HepG2 (cell line): Measurements from ENCODE around the gene PSMC3IP. TPM values are rescaled to one million over a fixed set of nuclear protein-coding genes. Genes with fewer than 3 reads are reported as not detected.

Experiments used
- ATAD3A ChIP-seq: sonication (generic); formaldehyde crosslinking; IDR thresholded peaks from 2 replicates; pipeline ENCODE4 v1.4.0; 2020; ENCODE audit warnings: missing genetic modification reagents
- BHLHE40 ChIP-seq: IDR thresholded peaks from 2 replicates; pipeline ENCODE4 v1.6.1; 2011; ENCODE audit warnings: low read length, improper control_type of control experiment
- ERF ChIP-seq: IDR thresholded peaks from 2 replicates; pipeline ENCODE4 v1.6.1; 2018; ENCODE audit warnings: missing biosample characterization, missing genetic modification reagents
- KDM3A ChIP-seq: IDR thresholded peaks from 2 replicates; pipeline ENCODE4 v1.6.1; 2018; ENCODE audit warnings: low read depth, missing compliant biosample characterization
- MYPOP ChIP-seq: sonication (generic); formaldehyde crosslinking; IDR thresholded peaks from 2 replicates; pipeline ENCODE4 v1.8.1; 2023; ENCODE audit warnings: mild to moderate bottlenecking, moderate library complexity, missing genetic modification reagents
- PHB2 ChIP-seq: fragments of 450-650 bp; IDR thresholded peaks from 2 replicates; pipeline ENCODE4 v1.6.1; 2018; ENCODE audit not compliant: partially characterized antibody
- TCF7 ChIP-seq: sonication (generic); IDR thresholded peaks from 2 replicates; pipeline ENCODE4 v1.6.1; 2016; ENCODE audit warnings: antibody characterized with exemption, low read depth
- YEATS2 ChIP-seq: sonication (generic); formaldehyde crosslinking; IDR thresholded peaks from 2 replicates; pipeline ENCODE4 v1.4.0; 2020; ENCODE audit warnings: missing genetic modification reagents, borderline replicate concordance
- ZBTB7A ChIP-seq: sonication (generic); formaldehyde crosslinking; IDR thresholded peaks from 2 replicates; pipeline ENCODE4 v1.8.0; 2022; ENCODE audit warnings: mild to moderate bottlenecking, missing genetic modification reagents
- ZBTB7B ChIP-seq: sonication (generic); formaldehyde crosslinking; IDR thresholded peaks from 2 replicates; pipeline ENCODE4 v1.4.0; 2020; ENCODE audit warnings: missing genetic modification reagents
- ZGPAT ChIP-seq: IDR thresholded peaks from 2 replicates; pipeline ENCODE4 v1.6.1; 2016; ENCODE audit warnings: mild to moderate bottlenecking
- ZNF3 ChIP-seq: IDR thresholded peaks from 2 replicates; pipeline ENCODE4 v1.7.0; 2017; ENCODE audit warnings: inconsistent platforms
- ZSCAN25 ChIP-seq: sonication (generic); formaldehyde crosslinking; IDR thresholded peaks from 2 replicates; pipeline ENCODE4 v1.8.0; 2022; ENCODE audit warnings: mild to moderate bottlenecking, missing genetic modification reagents
- polyA plus RNA-seq, 8 experiments: library from polyadenylated mRNA; depleted of rRNA in 3 of 8; stranded (reverse) in 7 of 8; unstranded in 1 of 8; fragments of >200 nt; fragmentation: Illumina TruSeq in 4 of 8; extraction: Trizol in 4 of 8; gene quantifications; 2 replicates each; pipeline versions ENCODE4 v1.2.1 to v1.2.3, GENCODE V29; 2011 to 2016; ENCODE audit warnings: low read depth in 4 of 8, missing spikeins in 1 of 8, mixed read lengths in 1 of 8; ENCODE audit not compliant: insufficient read depth in 1 of 8
- total RNA-seq, 5 experiments: library from RNA; depleted of rRNA; stranded (reverse); fragments of >200 nt; fragmentation: Illumina TruSeq; extraction: Trizol; gene quantifications; 2 replicates each; pipeline ENCODE4 v1.2.3, GENCODE V29; 2016; ENCODE audit warnings: low read depth in 1 of 5
- TF ChIP-seq, protein P1 (sequence below): sonication (generic); formaldehyde crosslinking; IDR thresholded peaks from 2 replicates; pipeline ENCODE4 v1.5.1; 2020; ENCODE audit warnings: mild to moderate bottlenecking, missing genetic modification reagents, moderate library complexity
- TF ChIP-seq, protein P2 (sequence below): sonication (generic); formaldehyde crosslinking; IDR thresholded peaks from 2 replicates; pipeline ENCODE4 v1.8.0; 2022; ENCODE audit warnings: mild to moderate bottlenecking, missing genetic modification reagents, moderate library complexity
- TF ChIP-seq, protein P3 (sequence below): sonication (generic); formaldehyde crosslinking; IDR thresholded peaks from 2 replicates; pipeline ENCODE4 v1.4.0; 2020; ENCODE audit warnings: missing genetic modification reagents
- TF ChIP-seq, protein P4 (sequence below): sonication (generic); formaldehyde crosslinking; IDR thresholded peaks from 2 replicates; pipeline ENCODE4 v1.4.0; 2020; ENCODE audit warnings: mild to moderate bottlenecking, missing genetic modification reagents, borderline replicate concordance

The PSMC3IP gene
- total and polyA plus RNA-seq, 2 of the 13 experiments (the other 11 are each of a cell fraction or from before 2014, with no cell fraction given) = 6.5 to 22.4 TPM

DNA sequence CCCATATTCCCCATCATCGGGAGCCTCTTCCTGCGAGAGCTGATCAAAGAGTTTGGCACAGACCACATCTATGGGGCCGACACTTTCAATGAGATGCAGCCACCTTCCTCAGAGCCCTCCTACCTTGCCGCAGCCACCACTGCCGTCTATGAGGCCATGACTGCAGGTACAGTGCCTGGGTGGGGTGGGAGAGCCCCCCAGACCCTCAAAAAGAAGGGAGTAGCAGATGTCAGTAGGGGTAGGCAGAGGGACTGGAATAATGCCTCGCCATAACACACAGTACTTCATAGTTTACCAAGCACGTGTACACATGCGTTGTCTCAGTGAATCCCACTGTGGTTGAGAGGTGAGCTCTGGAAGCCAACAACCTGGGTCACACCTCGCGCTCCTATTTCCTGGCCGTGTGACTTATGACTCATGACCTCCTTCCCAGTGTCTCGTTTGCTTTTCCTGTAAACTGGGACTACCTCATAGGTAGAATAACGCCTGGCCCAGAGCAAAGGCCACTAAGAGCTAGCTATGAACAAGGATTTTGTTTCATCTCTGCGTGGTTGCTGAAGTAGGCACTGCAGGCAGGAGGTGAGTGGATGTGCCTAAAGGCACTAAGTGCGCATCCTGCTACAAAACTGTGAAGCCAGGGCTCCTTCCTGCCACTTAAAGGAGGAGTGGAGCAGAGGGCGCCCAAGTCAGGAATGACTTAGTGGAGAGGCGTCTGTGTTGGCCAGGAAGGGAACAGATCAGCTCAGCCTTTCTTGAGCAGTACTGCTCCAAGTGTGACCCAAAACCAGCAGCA is 36.3 kb downstream of the PSMC3IP start (continued):
- no peak; the same call in 1 of the 2 replicates for TF ChIP-seq ATAD3A
- TF ChIP-seq YEATS2 = peak; percentile 77; the same call in 1 of the 2 replicates
- peak; percentile 81; the same call in 1 of the 2 replicates for TF ChIP-seq MYPOP (CRISPR knock-in tag)
- peak; percentile 96 for TF ChIP-seq ZGPAT (CRISPR knock-in tag)
- TF ChIP-seq TCF7 = 0 out of 2 replicates have a peak, but pooled peaks have one; percentile 15
- no peak for TF ChIP-seq PHB2
- no peak for TF ChIP-seq ZNF3 (CRISPR knock-in tag)
- TF ChIP-seq, protein P1, sequence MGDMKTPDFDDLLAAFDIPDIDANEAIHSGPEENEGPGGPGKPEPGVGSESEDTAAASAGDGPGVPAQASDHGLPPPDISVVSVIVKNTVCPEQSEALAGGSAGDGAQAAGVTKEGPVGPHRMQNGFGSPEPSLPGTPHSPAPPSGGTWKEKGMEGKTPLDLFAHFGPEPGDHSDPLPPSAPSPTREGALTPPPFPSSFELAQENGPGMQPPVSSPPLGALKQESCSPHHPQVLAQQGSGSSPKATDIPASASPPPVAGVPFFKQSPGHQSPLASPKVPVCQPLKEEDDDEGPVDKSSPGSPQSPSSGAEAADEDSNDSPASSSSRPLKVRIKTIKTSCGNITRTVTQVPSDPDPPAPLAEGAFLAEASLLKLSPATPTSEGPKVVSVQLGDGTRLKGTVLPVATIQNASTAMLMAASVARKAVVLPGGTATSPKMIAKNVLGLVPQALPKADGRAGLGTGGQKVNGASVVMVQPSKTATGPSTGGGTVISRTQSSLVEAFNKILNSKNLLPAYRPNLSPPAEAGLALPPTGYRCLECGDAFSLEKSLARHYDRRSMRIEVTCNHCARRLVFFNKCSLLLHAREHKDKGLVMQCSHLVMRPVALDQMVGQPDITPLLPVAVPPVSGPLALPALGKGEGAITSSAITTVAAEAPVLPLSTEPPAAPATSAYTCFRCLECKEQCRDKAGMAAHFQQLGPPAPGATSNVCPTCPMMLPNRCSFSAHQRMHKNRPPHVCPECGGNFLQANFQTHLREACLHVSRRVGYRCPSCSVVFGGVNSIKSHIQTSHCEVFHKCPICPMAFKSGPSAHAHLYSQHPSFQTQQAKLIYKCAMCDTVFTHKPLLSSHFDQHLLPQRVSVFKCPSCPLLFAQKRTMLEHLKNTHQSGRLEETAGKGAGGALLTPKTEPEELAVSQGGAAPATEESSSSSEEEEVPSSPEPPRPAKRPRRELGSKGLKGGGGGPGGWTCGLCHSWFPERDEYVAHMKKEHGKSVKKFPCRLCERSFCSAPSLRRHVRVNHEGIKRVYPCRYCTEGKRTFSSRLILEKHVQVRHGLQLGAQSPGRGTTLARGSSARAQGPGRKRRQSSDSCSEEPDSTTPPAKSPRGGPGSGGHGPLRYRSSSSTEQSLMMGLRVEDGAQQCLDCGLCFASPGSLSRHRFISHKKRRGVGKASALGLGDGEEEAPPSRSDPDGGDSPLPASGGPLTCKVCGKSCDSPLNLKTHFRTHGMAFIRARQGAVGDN = peak; percentile 97
- TF ChIP-seq ERF (CRISPR knock-in tag) = peak; percentile 97
- no peak; the same call in 1 of the 2 replicates for TF ChIP-seq KDM3A (CRISPR knock-in tag)
- TF ChIP-seq ZBTB7A = no peak
- peak; percentile 72; the same call in 1 of the 2 replicates for TF ChIP-seq ZSCAN25
- TF ChIP-seq, protein P2, sequence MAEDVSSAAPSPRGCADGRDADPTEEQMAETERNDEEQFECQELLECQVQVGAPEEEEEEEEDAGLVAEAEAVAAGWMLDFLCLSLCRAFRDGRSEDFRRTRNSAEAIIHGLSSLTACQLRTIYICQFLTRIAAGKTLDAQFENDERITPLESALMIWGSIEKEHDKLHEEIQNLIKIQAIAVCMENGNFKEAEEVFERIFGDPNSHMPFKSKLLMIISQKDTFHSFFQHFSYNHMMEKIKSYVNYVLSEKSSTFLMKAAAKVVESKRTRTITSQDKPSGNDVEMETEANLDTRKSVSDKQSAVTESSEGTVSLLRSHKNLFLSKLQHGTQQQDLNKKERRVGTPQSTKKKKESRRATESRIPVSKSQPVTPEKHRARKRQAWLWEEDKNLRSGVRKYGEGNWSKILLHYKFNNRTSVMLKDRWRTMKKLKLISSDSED (CRISPR knock-in tag) = 0 out of 2 replicates have a peak, but pooled peaks have one; percentile 55
- TF ChIP-seq, protein P3, sequence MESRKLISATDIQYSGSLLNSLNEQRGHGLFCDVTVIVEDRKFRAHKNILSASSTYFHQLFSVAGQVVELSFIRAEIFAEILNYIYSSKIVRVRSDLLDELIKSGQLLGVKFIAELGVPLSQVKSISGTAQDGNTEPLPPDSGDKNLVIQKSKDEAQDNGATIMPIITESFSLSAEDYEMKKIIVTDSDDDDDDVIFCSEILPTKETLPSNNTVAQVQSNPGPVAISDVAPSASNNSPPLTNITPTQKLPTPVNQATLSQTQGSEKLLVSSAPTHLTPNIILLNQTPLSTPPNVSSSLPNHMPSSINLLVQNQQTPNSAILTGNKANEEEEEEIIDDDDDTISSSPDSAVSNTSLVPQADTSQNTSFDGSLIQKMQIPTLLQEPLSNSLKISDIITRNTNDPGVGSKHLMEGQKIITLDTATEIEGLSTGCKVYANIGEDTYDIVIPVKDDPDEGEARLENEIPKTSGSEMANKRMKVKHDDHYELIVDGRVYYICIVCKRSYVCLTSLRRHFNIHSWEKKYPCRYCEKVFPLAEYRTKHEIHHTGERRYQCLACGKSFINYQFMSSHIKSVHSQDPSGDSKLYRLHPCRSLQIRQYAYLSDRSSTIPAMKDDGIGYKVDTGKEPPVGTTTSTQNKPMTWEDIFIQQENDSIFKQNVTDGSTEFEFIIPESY (CRISPR knock-in tag) = peak; percentile 85
- TF ChIP-seq ZBTB7B (CRISPR knock-in tag) = no peak; the same call in 1 of the 2 replicates
- TF ChIP-seq, protein P4, sequence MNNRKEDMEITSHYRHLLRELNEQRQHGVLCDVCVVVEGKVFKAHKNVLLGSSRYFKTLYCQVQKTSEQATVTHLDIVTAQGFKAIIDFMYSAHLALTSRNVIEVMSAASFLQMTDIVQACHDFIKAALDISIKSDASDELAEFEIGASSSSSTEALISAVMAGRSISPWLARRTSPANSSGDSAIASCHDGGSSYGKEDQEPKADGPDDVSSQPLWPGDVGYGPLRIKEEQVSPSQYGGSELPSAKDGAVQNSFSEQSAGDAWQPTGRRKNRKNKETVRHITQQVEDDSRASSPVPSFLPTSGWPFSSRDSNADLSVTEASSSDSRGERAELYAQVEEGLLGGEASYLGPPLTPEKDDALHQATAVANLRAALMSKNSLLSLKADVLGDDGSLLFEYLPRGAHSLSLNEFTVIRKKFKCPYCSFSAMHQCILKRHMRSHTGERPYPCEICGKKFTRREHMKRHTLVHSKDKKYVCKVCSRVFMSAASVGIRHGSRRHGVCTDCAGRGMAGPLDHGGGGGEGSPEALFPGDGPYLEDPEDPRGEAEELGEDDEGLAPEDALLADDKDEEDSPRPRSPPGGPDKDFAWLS (CRISPR knock-in tag) = no peak
- peak; percentile 84 for TF ChIP-seq BHLHE40
